GM12878 (cell line): ENCODE measurements around the gene PLXDC1. TPM values are rescaled to one million over a fixed set of nuclear protein-coding genes. Genes with fewer than 3 reads are reported as not detected.

Source experiments
- ATAC-seq: fragments of 200-7000 bp; cut with Tn5 transposase; 3 replicates; pipeline ENCODE4 v1.9.1; 2020; ENCODE audit warnings: mild to moderate bottlenecking, moderate library complexity
- BruUV-seq: library from RNA; stranded (reverse); fragments of 400-500 nt; replicated peaks from 2 replicates; lab custom pipeline; 2021; lab: Mats Ljungman, UMichigan
- CTCF ChIA-PET: fragments of 300-600 bp; sonication (Branson Sonifier 250); formaldehyde crosslinking; extraction: SDS; loops from one replicate; lab custom pipeline; 2021; ENCODE audit warnings: inconsistent platforms; lab: Yijun Ruan, JAX
- POLR2A ChIA-PET: fragments of 350-600 bp; formaldehyde crosslinking; extraction: SDS; loops from one replicate; lab custom pipeline; 2021; ENCODE audit warnings: inconsistent platforms; lab: Charles Lee
- RAD21 ChIA-PET: fragments of 300-600 bp; sonication (Branson Sonifier 250); formaldehyde crosslinking; loops from one replicate; lab custom pipeline; 2023; ENCODE audit warnings: antibody characterized with exemption; ENCODE audit not compliant: unreplicated experiment; lab: Charles Lee
- SMC1A ChIA-PET: fragments of 300-600 bp; sonication (Branson Sonifier 250); formaldehyde crosslinking; loops from one replicate; lab custom pipeline; 2023; ENCODE audit not compliant: unreplicated experiment, uncharacterized antibody; lab: Charles Lee
- DNase-seq: peaks from one replicate; pipeline ENCODE4 v3.0.0-alpha.2; 2011; ENCODE audit warnings: low read depth, low spot score
- FAIRE-seq: peaks from 3 replicates; lab custom pipeline; 2011; peaks lifted over from hg19 to GRCh38; lab: Jason Lieb, UNC
- H2AFZ ChIP-seq: 2 replicates; pipeline ENCODE4 v1.6.0; 2011; ENCODE audit warnings: low read depth, low read length, control low read depth; ENCODE audit not compliant: control insufficient read depth
- H3K27ac ChIP-seq: 2 replicates; pipeline ENCODE4 v1.5.1; 2011; ENCODE audit warnings: control low read depth; ENCODE audit not compliant: control insufficient read depth, insufficient read depth
- H3K27me3 ChIP-seq, 2 experiments: replicated peaks in 1 of 2; 2 replicates each; pipeline versions ENCODE4 v1.6.0 to v1.6.1; 2011; ENCODE audit warnings: low read length in 1 of 2; ENCODE audit not compliant: control insufficient read depth in 2 of 2, insufficient read depth in 2 of 2
- H3K36me3 ChIP-seq, 2 experiments: 2 replicates each; pipeline ENCODE4 v1.5.1; 2011; ENCODE audit warnings: low read length in 1 of 2; ENCODE audit not compliant: control insufficient read depth in 2 of 2, insufficient read depth in 2 of 2
- H3K4me1 ChIP-seq: 2 replicates; pipeline ENCODE4 v1.6.1; 2011; ENCODE audit warnings: mild to moderate bottlenecking, low read length, moderate library complexity, mixed read lengths; ENCODE audit not compliant: control insufficient read depth, insufficient read depth
- H3K4me2 ChIP-seq: 2 replicates; pipeline ENCODE4 v1.6.0; 2011; ENCODE audit warnings: control low read depth; ENCODE audit not compliant: control insufficient read depth, insufficient read depth
- H3K4me3 ChIP-seq: fragments of 200-600 bp; sonication (generic); 2 replicates; pipeline ENCODE4 v1.5.1; 2016
- H3K79me2 ChIP-seq: 2 replicates; pipeline ENCODE4 v1.6.0; 2011; ENCODE audit warnings: low read length; ENCODE audit not compliant: control insufficient read depth, insufficient read depth
- H3K9ac ChIP-seq: 2 replicates; pipeline ENCODE4 v1.8.0; 2011; ENCODE audit warnings: low read length, control low read depth, mixed read lengths; ENCODE audit not compliant: control insufficient read depth, insufficient read depth
- H3K9me3 ChIP-seq: replicated peaks from 3 replicates; pipeline ENCODE4 v1.5.1; 2011; ENCODE audit warnings: mild to moderate bottlenecking, low read length; ENCODE audit not compliant: control insufficient read depth, insufficient read depth
- H4K20me1 ChIP-seq: 2 replicates; pipeline ENCODE4 v1.6.0; 2011; ENCODE audit not compliant: control insufficient read depth, insufficient read depth
- CEBPZ ChIP-seq: fragments of 150-350 bp; IDR thresholded peaks from 2 replicates; pipeline ENCODE4 v1.6.1; 2016; ENCODE audit warnings: low read depth, low read length
- GATAD2B ChIP-seq: fragments of 450-650 bp; conservative IDR thresholded peaks from 2 replicates; pipeline ENCODE4 v1.6.1; 2017; ENCODE audit warnings: low read depth, mild to moderate bottlenecking, moderate library complexity
- NFIC ChIP-seq: IDR thresholded peaks from 2 replicates; pipeline ENCODE4 v1.6.1; 2012; ENCODE audit warnings: low read depth, mild to moderate bottlenecking, inconsistent platforms, low read length, moderate library complexity
- POLR2AphosphoS2 ChIP-seq: IDR thresholded peaks from 2 replicates; pipeline ENCODE4 v1.6.1; 2011; ENCODE audit warnings: low read depth, mild to moderate bottlenecking, low read length, improper control_type of control experiment, moderate library complexity
- RAD51 ChIP-seq: fragments of 450-650 bp; IDR thresholded peaks from 2 replicates; pipeline ENCODE4 v1.6.1; 2016; ENCODE audit warnings: moderate library complexity, mild to moderate bottlenecking, inconsistent platforms
- ZBTB33 ChIP-seq: fragments of 450-650 bp; IDR thresholded peaks from 2 replicates; pipeline ENCODE4 v1.6.1; 2017; ENCODE audit warnings: mild to moderate bottlenecking
- WGBS: methylation state at CpG from one replicate; pipeline ENCODE4 v1.1.6; 2016; ENCODE audit warnings: low lambda C conversion rate; ENCODE audit not compliant: insufficient replicate concordance, insufficient coverage; ENCODE audit errors: missing lambda C conversion rate; 5-methylcytosine and 5-hydroxymethylcytosine counted together
- in situ Hi-C: fragments of 300-500 bp; cut with MboI; formaldehyde crosslinking; loops from 9 replicates; pipeline ENCODE4 v1.14.3; 2018; ENCODE audit warnings: mixed read lengths
- intact Hi-C: fragments of 100-400 bp; cut with micrococcal nuclease; formaldehyde crosslinking; loops from one replicate; pipeline ENCODE4 v1.14.2; 2022; ENCODE audit not compliant: unreplicated experiment
- polyA plus RNA-seq, 11 experiments: library from polyadenylated mRNA; depleted of rRNA in 4 of 11; unstranded in 6 of 11; stranded (reverse) in 5 of 11; fragments of >200 nt; fragmentation: Nextera tagmentation in 4 of 11; fragmentation: Illumina TruSeq in 1 of 11; extraction: Ambion mirVana in 4 of 11; extraction: Trizol in 1 of 11; gene quantifications; 1 replicate in 1 of 11; 2 replicates in 10 of 11; pipeline versions ENCODE4 v1.2.1 to v1.2.3, GENCODE V29; 2011 to 2016; ENCODE audit warnings: inconsistent platforms in 2 of 11, missing spikeins in 2 of 11, low read depth in 1 of 11
- total RNA-seq, 4 experiments: library from RNA; depleted of rRNA in 3 of 4; stranded (reverse); fragments of >200 nt in 3 of 4; fragmentation: Illumina TruSeq in 1 of 4; extraction: Trizol in 1 of 4; gene quantifications; 2 replicates each; pipeline versions ENCODE4 v1.2.1 to v1.2.3, GENCODE V29; 2013 to 2021

PLXDC1 gene
- total and polyA plus RNA-seq, 10 of the 15 experiments (the other 5 are each of a cell fraction or from before 2014, with no cell fraction given) = 0.03 to 0.30 (median 0.22) TPM; not detected in 7

GRCh38 chr17:39170558-39170957 is 19.1 kb upstream of the PLXDC1 start:
- DNase-seq (no peak), ATAC-seq (no peak), FAIRE-seq (no peak)
- in situ Hi-C loops = no loop called here
- POLR2A ChIA-PET = interaction anchor here (0.6 to 0.7 kb wide), 2 partner anchors 24 to 35 kb away, joined by 3 to 4 read pairs; no protein-coding TSS in a partner anchor
- no peak overlapping the region for H2AFZ ChIP-seq
- BruUV-seq = no TSS peak
- H3K9me3 ChIP-seq = no peaks in the 10 kb centered on the region
- H3K4me2 ChIP-seq = no peak overlapping the region
- peaks cover 0 to 2% of the 10 kb centered on the region in 2 experiments; a peak in 1 of 4 replicates for H3K27me3 ChIP-seq
- peaks cover 9% of the 10 kb centered on the region for H3K4me1 ChIP-seq
- TF ChIP-seq RAD51 (no peak), CEBPZ (no peak), NFIC (no peak), GATAD2B (no peak), ZBTB33 (no peak), POLR2AphosphoS2 (no peak)
- no peaks in the 10 kb centered on the region for H4K20me1 ChIP-seq
- no peaks in the 10 kb centered on the region for H3K79me2 ChIP-seq
- H3K9ac ChIP-seq = no peak overlapping the region
- H3K36me3 ChIP-seq = no peaks in the 10 kb centered on the region
- H3K4me3 ChIP-seq = no peak overlapping the region
- RAD21 ChIA-PET = interaction anchor here (0.7 to 1.9 kb wide), 3 partner anchors 18 to 187 kb away, joined by 3 to 7 read pairs (median 3); no protein-coding TSS in a partner anchor
- intact Hi-C loops = no loop called here
- CTCF ChIA-PET = interaction anchor here (0.6 to 8.9 kb wide), 3 partner anchors 61 to 755 kb away, joined by 3 to 79 read pairs (median 4); no protein-coding TSS in a partner anchor
- SMC1A ChIA-PET = interaction anchor here (1.9 kb wide), 1 partner anchor 13 kb away, joined by 5 read pairs; no protein-coding TSS in a partner anchor
- WGBS = 22% methylated on average over 6 of the region's 6 CpGs
- no peak overlapping the region for H3K27ac ChIP-seq
